GM23338 (cell line): ENCODE results near the gene SMYD3. TPM values are rescaled to one million over a fixed set of nuclear protein-coding genes. Genes with fewer than 3 reads are reported as not detected.

ENCODE experiments used
- ATAC-seq: fragments of 200-7000 bp; cut with Tn5 transposase; 3 replicates; pipeline ENCODE4 v1.9.1; 2020
- DNase-seq: peaks from one replicate; pipeline ENCODE4 v3.0.0-alpha.2; 2015; ENCODE audit warnings: low spot score
- H2AFZ ChIP-seq: fragments of 200-600 bp; sonication (generic); 2 replicates; pipeline ENCODE4 v1.8.0; 2016; ENCODE audit warnings: antibody characterized with exemption, mild to moderate bottlenecking, moderate library complexity
- H3F3A ChIP-seq: fragments of 200-600 bp; sonication (generic); replicated peaks from 2 replicates; pipeline ENCODE4 v1.8.0; 2017; ENCODE audit warnings: antibody characterized with exemption, mixed run types, low read depth
- H3K27ac ChIP-seq: fragments of 200-600 bp; sonication (generic); 2 replicates; pipeline ENCODE4 v1.6.1; 2016; ENCODE audit warnings: low read depth
- H3K27me3 ChIP-seq: fragments of 200-600 bp; sonication (generic); 2 replicates; pipeline ENCODE4 v1.8.0; 2016; ENCODE audit warnings: mild to moderate bottlenecking, mixed run types, moderate library complexity; ENCODE audit not compliant: insufficient read depth
- H3K36me3 ChIP-seq: fragments of 200-600 bp; sonication (generic); 2 replicates; pipeline ENCODE4 v1.8.0; 2016; ENCODE audit warnings: mild to moderate bottlenecking; ENCODE audit not compliant: insufficient read depth
- H3K4me1 ChIP-seq: fragments of 200-600 bp; sonication (generic); 2 replicates; pipeline ENCODE4 v1.8.0; 2016; ENCODE audit warnings: mild to moderate bottlenecking, moderate library complexity; ENCODE audit not compliant: insufficient read depth
- H3K4me2 ChIP-seq: fragments of 200-600 bp; sonication (generic); 2 replicates; pipeline ENCODE4 v1.7.1; 2017; ENCODE audit warnings: mixed run types
- H3K4me3 ChIP-seq: fragments of 200-600 bp; sonication (generic); 2 replicates; pipeline ENCODE4 v1.6.1; 2016; ENCODE audit warnings: mixed run types
- H3K79me2 ChIP-seq: fragments of 200-600 bp; sonication (generic); replicated peaks from 2 replicates; pipeline ENCODE4 v1.8.0; 2017; ENCODE audit warnings: mild to moderate bottlenecking; ENCODE audit not compliant: insufficient read depth
- H3K9me2 ChIP-seq: fragments of 200-600 bp; sonication (generic); 2 replicates; pipeline ENCODE4 v1.8.0; 2017; ENCODE audit not compliant: insufficient read depth
- H4K20me1 ChIP-seq: fragments of 200-600 bp; sonication (generic); replicated peaks from 2 replicates; pipeline ENCODE4 v1.8.0; 2017; ENCODE audit warnings: mild to moderate bottlenecking; ENCODE audit not compliant: insufficient read depth
- H3K27ac Mint-ChIP-seq: 2 replicates; pipeline ENCODE4 v1.8.0; 2020; ENCODE audit warnings: inconsistent platforms, mild to moderate bottlenecking, moderate library complexity, mixed read lengths
- H3K27me3 Mint-ChIP-seq: 3 replicates; pipeline ENCODE4 v1.8.0; 2022; ENCODE audit warnings: low read depth, mild to moderate bottlenecking, moderate library complexity, mixed read lengths, inconsistent platforms; ENCODE audit not compliant: insufficient read depth, poor library complexity
- H3K36me3 Mint-ChIP-seq: 3 replicates; pipeline ENCODE4 v1.8.0; 2021; ENCODE audit warnings: low read depth, mild to moderate bottlenecking, inconsistent platforms, moderate library complexity, mixed read lengths
- H3K4me1 Mint-ChIP-seq: 3 replicates; pipeline ENCODE4 v1.8.0; 2020; ENCODE audit warnings: mild to moderate bottlenecking, inconsistent platforms, mixed read lengths
- H3K4me3 Mint-ChIP-seq: 3 replicates; pipeline ENCODE4 v1.8.0; 2021; ENCODE audit warnings: moderate library complexity, mild to moderate bottlenecking, inconsistent platforms, mixed read lengths
- H3K9me3 Mint-ChIP-seq: 3 replicates; pipeline ENCODE4 v1.8.0; 2020; ENCODE audit warnings: moderate library complexity, mild to moderate bottlenecking, inconsistent platforms, mixed read lengths
- CREB1 ChIP-seq: fragments of 250-450 bp; sonication (Bioruptor Pico); IDR thresholded peaks from 2 replicates; pipeline ENCODE4 v1.5.0; 2020; ENCODE audit warnings: low read depth, mild to moderate bottlenecking, moderate library complexity
- EZH2 ChIP-seq: fragments of 200-600 bp; sonication (generic); IDR thresholded peaks from one replicate; pipeline ENCODE4 v1.8.0; 2017; ENCODE audit warnings: antibody characterized with exemption, mild to moderate bottlenecking, low read depth; ENCODE audit not compliant: unreplicated experiment
- EZH2phosphoT487 ChIP-seq: fragments of 200-600 bp; sonication (generic); IDR thresholded peaks from one replicate; pipeline ENCODE4 v1.8.1; 2018; ENCODE audit warnings: antibody characterized with exemption; ENCODE audit not compliant: unreplicated experiment
- JUNB ChIP-seq: IDR thresholded peaks from one replicate; pipeline ENCODE4 v1.6.1; 2016; ENCODE audit warnings: antibody characterized with exemption; ENCODE audit not compliant: unreplicated experiment
- NANOG ChIP-seq: IDR thresholded peaks from 2 replicates; pipeline ENCODE4 v1.6.1; 2016; ENCODE audit warnings: antibody characterized with exemption, borderline replicate concordance
- POLR2AphosphoS5 ChIP-seq: IDR thresholded peaks from 2 replicates; pipeline ENCODE4 v1.6.1; 2016; ENCODE audit warnings: antibody characterized with exemption, low read depth
- STAT1 ChIP-seq: IDR thresholded peaks from one replicate; pipeline ENCODE4 v1.6.1; 2016; ENCODE audit warnings: antibody characterized with exemption; ENCODE audit not compliant: unreplicated experiment
- ZNF114 ChIP-seq: fragments of 250-450 bp; sonication (Bioruptor Pico); IDR thresholded peaks from 2 replicates; pipeline ENCODE4 v1.5.0; 2020; ENCODE audit warnings: mild to moderate bottlenecking, moderate library complexity
- ZNF331 ChIP-seq: fragments of 250-450 bp; sonication (Bioruptor Pico); IDR thresholded peaks from 2 replicates; pipeline ENCODE4 v1.5.0; 2020; ENCODE audit warnings: low read depth, mild to moderate bottlenecking, moderate library complexity
- polyA plus RNA-seq: library from polyadenylated mRNA; unstranded; fragments of >200 nt; fragmentation: Nextera tagmentation; extraction: Ambion mirVana; gene quantifications from 2 replicates; pipeline ENCODE4 v1.2.1, GENCODE V29; 2016
- total RNA-seq: library from RNA; depleted of rRNA; stranded (reverse); fragments of >200 nt; shearing (Covaris generic); gene quantifications from 2 replicates; pipeline ENCODE4 v1.2.3, GENCODE V29; 2014
- TF ChIP-seq, protein P1 (sequence below): fragments of 250-450 bp; sonication (Bioruptor Pico); IDR thresholded peaks from 2 replicates; pipeline ENCODE4 v1.5.0; 2020; ENCODE audit warnings: mild to moderate bottlenecking, moderate library complexity
- TF ChIP-seq, protein P2 (sequence below): IDR thresholded peaks from one replicate; pipeline ENCODE4 v1.6.1; 2018; ENCODE audit warnings: antibody characterized with exemption; ENCODE audit not compliant: unreplicated experiment
- TF ChIP-seq, protein P3 (sequence below), 2 experiments: fragments of 200-600 bp in 1 of 2; sonication (generic) in 1 of 2; conservative IDR thresholded peaks; 2 replicates each; pipeline versions ENCODE4 v1.5.1 to v1.6.1; 2016 to 2017; ENCODE audit warnings: antibody characterized with exemption in 2 of 2, low read depth in 2 of 2, mild to moderate bottlenecking in 2 of 2, moderate library complexity in 1 of 2
- TF ChIP-seq, protein P4 (sequence below): IDR thresholded peaks from 2 replicates; pipeline ENCODE4 v1.6.1; 2016; ENCODE audit warnings: antibody characterized with exemption

Gene SMYD3
- total and polyA plus RNA-seq, 2 experiments from 2014 or later, result 31.8 to 34.4 TPM

DNA sequence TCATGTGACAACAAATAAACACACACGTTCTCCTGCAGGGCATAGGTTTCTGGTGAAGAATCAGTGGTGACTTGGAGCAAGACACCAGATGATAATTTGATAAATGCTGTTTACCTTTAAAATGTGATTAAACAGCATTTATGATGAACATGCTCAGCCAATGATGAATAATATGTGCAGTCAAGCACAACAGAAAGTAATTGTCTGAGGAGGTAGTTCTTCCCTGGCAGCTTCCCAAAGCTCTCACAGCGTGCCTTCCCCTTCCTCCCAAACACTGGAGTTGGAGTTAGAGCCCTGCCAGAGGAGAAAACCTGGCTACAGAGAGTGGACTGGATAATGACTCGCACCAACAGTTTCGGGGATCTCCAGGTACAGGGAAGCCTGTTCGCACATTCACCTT, 463.5 kb downstream of the SMYD3 start:
- ATAC-seq (no peak; the same call in 2 of the 3 replicates), DNase-seq (no peak)
- no peaks in the 10 kb centered on the region for H3K79me2 ChIP-seq
- peaks cover 13% of the 10 kb centered on the region; the same call in 1 of the 2 replicates for H3K4me1 ChIP-seq
- H3K4me2 ChIP-seq, result no peak overlapping the region
- no peak overlapping the region for H3K4me3 ChIP-seq
- Mint-ChIP-seq H3K9me3 (peaks cover 3% of the 10 kb centered on the region; the same call in 2 of the 3 replicates), H3K4me3 (no peak overlapping the region), H3K27ac (no peak overlapping the region), H3K27me3 (peaks cover 5% of the 10 kb centered on the region), H3K36me3 (no peaks in the 10 kb centered on the region), H3K4me1 (peaks cover 7% of the 10 kb centered on the region)
- no peaks in the 10 kb centered on the region for H4K20me1 ChIP-seq
- no peaks in the 10 kb centered on the region for H3F3A ChIP-seq
- no peaks in the 10 kb centered on the region for H3K27me3 ChIP-seq
- H2AFZ ChIP-seq, result no peak overlapping the region
- TF ChIP-seq, protein P1, sequence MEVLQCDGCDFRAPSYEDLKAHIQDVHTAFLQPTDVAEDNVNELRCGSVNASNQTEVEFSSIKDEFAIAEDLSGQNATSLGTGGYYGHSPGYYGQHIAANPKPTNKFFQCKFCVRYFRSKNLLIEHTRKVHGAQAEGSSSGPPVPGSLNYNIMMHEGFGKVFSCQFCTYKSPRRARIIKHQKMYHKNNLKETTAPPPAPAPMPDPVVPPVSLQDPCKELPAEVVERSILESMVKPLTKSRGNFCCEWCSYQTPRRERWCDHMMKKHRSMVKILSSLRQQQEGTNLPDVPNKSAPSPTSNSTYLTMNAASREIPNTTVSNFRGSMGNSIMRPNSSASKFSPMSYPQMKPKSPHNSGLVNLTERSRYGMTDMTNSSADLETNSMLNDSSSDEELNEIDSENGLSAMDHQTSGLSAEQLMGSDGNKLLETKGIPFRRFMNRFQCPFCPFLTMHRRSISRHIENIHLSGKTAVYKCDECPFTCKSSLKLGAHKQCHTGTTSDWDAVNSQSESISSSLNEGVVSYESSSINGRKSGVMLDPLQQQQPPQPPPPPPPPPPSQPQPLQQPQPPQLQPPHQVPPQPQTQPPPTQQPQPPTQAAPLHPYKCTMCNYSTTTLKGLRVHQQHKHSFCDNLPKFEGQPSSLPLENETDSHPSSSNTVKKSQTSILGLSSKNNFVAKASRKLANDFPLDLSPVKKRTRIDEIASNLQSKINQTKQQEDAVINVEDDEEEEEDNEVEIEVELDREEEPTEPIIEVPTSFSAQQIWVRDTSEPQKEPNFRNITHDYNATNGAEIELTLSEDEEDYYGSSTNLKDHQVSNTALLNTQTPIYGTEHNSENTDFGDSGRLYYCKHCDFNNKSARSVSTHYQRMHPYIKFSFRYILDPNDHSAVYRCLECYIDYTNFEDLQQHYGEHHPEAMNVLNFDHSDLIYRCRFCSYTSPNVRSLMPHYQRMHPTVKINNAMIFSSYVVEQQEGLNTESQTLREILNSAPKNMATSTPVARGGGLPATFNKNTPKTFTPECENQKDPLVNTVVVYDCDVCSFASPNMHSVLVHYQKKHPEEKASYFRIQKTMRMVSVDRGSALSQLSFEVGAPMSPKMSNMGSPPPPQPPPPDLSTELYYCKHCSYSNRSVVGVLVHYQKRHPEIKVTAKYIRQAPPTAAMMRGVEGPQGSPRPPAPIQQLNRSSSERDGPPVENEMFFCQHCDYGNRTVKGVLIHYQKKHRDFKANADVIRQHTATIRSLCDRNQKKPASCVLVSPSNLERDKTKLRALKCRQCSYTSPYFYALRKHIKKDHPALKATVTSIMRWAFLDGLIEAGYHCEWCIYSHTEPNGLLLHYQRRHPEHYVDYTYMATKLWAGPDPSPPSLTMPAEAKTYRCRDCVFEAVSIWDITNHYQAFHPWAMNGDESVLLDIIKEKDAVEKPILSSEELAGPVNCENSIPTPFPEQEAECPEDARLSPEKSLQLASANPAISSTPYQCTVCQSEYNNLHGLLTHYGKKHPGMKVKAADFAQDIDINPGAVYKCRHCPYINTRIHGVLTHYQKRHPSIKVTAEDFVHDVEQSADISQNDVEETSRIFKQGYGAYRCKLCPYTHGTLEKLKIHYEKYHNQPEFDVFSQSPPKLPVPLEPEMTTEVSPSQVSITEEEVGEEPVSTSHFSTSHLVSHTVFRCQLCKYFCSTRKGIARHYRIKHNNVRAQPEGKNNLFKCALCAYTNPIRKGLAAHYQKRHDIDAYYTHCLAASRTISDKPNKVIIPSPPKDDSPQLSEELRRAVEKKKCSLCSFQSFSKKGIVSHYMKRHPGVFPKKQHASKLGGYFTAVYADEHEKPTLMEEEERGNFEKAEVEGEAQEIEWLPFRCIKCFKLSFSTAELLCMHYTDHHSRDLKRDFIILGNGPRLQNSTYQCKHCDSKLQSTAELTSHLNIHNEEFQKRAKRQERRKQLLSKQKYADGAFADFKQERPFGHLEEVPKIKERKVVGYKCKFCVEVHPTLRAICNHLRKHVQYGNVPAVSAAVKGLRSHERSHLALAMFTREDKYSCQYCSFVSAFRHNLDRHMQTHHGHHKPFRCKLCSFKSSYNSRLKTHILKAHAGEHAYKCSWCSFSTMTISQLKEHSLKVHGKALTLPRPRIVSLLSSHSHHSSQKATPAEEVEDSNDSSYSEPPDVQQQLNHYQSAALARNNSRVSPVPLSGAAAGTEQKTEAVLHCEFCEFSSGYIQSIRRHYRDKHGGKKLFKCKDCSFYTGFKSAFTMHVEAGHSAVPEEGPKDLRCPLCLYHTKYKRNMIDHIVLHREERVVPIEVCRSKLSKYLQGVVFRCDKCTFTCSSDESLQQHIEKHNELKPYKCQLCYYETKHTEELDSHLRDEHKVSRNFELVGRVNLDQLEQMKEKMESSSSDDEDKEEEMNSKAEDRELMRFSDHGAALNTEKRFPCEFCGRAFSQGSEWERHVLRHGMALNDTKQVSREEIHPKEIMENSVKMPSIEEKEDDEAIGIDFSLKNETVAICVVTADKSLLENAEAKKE (CRISPR knock-in tag), result no peak
- no peak for TF ChIP-seq CREB1 (CRISPR knock-in tag)
- TF ChIP-seq, protein P2, sequence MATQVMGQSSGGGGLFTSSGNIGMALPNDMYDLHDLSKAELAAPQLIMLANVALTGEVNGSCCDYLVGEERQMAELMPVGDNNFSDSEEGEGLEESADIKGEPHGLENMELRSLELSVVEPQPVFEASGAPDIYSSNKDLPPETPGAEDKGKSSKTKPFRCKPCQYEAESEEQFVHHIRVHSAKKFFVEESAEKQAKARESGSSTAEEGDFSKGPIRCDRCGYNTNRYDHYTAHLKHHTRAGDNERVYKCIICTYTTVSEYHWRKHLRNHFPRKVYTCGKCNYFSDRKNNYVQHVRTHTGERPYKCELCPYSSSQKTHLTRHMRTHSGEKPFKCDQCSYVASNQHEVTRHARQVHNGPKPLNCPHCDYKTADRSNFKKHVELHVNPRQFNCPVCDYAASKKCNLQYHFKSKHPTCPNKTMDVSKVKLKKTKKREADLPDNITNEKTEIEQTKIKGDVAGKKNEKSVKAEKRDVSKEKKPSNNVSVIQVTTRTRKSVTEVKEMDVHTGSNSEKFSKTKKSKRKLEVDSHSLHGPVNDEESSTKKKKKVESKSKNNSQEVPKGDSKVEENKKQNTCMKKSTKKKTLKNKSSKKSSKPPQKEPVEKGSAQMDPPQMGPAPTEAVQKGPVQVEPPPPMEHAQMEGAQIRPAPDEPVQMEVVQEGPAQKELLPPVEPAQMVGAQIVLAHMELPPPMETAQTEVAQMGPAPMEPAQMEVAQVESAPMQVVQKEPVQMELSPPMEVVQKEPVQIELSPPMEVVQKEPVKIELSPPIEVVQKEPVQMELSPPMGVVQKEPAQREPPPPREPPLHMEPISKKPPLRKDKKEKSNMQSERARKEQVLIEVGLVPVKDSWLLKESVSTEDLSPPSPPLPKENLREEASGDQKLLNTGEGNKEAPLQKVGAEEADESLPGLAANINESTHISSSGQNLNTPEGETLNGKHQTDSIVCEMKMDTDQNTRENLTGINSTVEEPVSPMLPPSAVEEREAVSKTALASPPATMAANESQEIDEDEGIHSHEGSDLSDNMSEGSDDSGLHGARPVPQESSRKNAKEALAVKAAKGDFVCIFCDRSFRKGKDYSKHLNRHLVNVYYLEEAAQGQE, result no peak
- no peak for TF ChIP-seq ZNF114 (CRISPR knock-in tag)
- TF ChIP-seq NANOG, result no peak
- no peak for TF ChIP-seq POLR2AphosphoS5
- TF ChIP-seq, protein P3, sequence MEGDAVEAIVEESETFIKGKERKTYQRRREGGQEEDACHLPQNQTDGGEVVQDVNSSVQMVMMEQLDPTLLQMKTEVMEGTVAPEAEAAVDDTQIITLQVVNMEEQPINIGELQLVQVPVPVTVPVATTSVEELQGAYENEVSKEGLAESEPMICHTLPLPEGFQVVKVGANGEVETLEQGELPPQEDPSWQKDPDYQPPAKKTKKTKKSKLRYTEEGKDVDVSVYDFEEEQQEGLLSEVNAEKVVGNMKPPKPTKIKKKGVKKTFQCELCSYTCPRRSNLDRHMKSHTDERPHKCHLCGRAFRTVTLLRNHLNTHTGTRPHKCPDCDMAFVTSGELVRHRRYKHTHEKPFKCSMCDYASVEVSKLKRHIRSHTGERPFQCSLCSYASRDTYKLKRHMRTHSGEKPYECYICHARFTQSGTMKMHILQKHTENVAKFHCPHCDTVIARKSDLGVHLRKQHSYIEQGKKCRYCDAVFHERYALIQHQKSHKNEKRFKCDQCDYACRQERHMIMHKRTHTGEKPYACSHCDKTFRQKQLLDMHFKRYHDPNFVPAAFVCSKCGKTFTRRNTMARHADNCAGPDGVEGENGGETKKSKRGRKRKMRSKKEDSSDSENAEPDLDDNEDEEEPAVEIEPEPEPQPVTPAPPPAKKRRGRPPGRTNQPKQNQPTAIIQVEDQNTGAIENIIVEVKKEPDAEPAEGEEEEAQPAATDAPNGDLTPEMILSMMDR (conservative IDR thresholded peaks at IDR 0.05; ENCODE audit: low read depth in 2 of 2), result no peak
- TF ChIP-seq, protein P4, sequence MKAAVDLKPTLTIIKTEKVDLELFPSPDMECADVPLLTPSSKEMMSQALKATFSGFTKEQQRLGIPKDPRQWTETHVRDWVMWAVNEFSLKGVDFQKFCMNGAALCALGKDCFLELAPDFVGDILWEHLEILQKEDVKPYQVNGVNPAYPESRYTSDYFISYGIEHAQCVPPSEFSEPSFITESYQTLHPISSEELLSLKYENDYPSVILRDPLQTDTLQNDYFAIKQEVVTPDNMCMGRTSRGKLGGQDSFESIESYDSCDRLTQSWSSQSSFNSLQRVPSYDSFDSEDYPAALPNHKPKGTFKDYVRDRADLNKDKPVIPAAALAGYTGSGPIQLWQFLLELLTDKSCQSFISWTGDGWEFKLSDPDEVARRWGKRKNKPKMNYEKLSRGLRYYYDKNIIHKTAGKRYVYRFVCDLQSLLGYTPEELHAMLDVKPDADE, result no peak
- no peak for TF ChIP-seq ZNF331 (CRISPR knock-in tag)
- no peak for TF ChIP-seq STAT1
- no peak for TF ChIP-seq JUNB
- no peak for TF ChIP-seq EZH2phosphoT487
- no peak for TF ChIP-seq EZH2
- H3K36me3 ChIP-seq, result no peaks in the 10 kb centered on the region
- H3K27ac ChIP-seq, result no peak overlapping the region
- H3K9me2 ChIP-seq, result no peaks in the 10 kb centered on the region
